DMS79 treated with DMSO at 0.1 percent for 48 hours (cell line): Measurements from ENCODE around the gene DNAJB12.
"Not testable (repeated sequence)": the region's sequence is repeated elsewhere in the genome, so short reads cannot be mapped to it uniquely, and the experiment has no call there.

Source experiments
- DNase-seq: peaks from one replicate; lab custom pipeline; 2025; lab: John Stamatoyannopoulos, UW

The DNAJB12 gene

DNA sequence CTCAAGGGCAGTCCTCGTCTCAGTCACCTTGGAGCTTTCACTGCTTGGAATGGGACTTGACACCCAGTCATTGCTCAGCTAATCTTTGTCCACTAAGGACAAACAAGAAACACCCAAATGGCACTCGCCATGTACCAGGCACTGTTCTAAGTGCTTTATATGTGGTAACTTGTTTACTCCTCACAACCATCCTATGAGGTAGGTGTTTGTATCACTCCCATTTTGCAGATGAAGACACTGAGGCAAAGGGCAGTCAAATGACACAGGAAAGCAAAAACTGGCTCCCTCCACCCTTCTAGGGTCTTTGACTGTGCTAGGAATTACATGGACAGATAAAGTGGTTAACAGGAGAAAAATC, 24.7 kb downstream of the DNAJB12 start:
- no peak for DNase-seq

DNA sequence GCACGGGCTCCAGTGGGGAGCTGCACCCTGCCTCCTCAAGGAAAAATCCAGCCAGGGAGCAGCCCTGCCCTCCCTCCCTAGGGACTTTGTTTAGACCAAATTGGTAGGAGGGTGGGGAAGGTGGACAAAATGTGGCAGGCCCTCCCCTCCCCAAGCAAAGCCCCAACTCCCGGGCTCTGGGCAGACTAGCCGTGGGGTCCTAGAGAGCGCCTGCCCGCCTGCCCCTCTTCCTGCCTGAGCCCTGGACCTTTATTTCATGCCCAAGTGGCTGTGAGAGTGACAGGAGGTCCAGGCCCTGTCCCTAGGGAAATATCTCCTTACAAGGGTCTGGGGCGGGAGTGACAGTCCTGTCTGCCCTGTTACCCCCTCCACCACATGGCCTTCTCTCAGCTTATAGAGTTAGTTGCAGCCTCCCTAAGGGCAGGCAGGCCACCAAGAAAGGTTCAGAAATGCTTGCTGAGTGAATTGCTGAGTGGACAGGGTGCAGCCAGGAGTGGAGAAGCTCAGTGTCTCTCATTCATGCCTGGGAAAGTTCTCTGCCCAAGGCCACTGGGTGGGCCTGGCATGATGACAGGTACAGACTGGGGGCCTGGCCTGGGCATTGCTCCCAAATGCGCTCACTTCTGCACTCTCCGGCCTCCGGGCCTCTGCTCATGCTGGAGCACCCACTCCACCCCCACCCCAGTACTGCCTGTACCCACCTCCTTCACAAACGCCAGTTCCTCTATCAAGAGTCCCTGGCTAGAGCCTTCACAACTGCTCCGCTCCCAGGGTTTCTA, 25.2 kb downstream of the DNAJB12 start:
- DNase-seq: no peak

DNA sequence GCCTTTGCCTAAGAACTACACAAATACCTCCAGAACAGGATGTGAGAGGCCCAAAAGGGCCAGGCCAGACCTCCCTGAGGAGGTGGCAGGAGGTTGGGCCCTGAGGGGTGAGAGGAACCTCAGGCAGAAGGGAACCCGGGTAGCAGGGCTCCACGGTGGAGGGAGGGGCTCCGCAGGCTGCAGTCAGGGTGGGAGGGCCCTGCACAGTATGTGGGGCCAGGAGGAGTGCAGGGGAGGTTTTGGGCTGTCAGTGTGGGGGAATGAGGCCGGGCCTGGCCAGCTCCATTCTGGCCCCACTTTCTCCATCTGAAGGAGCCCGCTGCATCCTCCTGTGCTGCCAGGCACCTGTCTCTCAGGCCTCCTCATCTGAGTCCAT, 25.9 kb downstream of the DNAJB12 start:
- no peak for DNase-seq

DNA sequence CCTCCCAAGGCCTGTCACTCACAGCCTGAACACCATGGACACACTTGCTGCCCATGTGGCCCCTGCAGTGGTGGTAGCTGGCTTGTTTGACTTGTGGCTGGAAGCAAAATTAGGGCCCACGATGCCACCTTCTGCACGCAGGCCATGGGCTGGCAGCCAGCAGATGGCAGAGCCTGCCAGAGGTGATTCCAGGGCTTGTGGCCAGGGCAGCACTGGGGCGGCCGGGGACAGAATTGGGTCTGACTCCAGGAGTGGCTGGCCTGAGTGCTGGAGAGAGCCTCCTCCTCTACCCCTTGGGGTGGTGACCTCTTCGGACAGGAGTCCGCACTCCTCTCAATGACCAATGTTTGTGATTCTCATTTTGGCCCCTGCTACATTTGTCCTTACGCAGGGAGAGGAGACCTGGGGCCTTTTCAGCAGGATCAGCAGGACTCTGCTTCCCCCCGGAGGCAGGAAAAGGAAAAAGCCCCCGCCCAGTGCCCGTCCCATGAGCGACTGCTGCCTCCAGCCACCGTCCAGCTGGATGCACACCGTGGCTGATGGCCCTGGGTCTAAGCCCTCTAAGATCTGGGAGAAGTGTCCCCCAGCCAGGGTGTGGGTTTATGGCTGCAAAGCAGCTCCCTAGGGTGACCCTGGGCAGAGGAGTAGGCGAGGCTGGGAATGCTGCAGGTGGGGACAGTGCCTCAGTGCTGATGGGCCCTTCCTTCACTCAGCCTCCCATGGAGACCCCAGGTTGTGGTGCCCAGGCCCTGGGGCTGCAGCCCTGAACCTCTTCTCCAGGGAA, 26.5 kb downstream of the DNAJB12 start:
- DNase-seq: peak; percentile 36

DNA sequence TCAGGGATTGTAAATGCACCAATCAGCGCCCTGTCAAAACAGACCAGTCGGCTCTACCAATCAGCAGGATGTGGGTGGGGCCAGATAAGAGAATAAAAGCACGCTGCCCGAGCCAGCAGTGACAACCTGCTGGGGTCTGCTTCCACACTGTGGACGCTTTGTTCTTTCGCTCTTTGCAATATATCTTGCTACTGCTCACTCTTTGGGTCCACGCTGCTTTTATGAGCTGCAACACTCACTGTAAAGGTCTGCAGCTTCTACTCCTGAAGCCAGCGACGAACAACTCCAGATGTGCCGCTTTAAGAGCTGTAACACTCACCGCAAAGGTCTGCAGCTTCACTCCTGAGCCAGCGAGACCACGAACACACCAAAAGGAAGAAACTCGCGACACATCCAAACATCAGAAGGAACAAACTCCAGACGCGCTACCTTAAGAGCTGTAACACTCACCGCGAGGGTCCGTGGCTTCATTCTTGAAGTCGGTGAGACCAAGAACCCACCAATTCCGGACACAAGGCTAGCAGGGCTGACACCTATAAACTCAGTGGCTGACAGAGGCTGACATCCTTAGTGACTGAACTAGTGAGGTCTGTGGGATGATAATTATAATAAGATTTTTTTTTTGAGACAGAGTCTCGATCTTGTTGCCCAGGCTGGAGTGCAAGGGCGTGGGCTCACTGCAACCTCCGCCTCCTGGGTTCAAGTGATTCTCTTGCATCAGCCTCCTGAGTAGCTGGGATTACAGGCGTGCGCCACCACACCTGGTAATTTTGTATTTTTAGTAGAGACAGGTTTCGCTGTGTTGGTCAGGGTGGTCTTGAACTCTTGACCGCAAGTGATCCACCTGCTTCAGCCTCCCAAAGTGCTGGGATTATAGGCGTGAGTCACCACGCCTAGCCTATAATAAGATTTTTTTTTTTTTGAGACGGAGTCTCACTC, 27.8 kb downstream of the DNAJB12 start:
- DNase-seq: not testable (repeated sequence)

DNA sequence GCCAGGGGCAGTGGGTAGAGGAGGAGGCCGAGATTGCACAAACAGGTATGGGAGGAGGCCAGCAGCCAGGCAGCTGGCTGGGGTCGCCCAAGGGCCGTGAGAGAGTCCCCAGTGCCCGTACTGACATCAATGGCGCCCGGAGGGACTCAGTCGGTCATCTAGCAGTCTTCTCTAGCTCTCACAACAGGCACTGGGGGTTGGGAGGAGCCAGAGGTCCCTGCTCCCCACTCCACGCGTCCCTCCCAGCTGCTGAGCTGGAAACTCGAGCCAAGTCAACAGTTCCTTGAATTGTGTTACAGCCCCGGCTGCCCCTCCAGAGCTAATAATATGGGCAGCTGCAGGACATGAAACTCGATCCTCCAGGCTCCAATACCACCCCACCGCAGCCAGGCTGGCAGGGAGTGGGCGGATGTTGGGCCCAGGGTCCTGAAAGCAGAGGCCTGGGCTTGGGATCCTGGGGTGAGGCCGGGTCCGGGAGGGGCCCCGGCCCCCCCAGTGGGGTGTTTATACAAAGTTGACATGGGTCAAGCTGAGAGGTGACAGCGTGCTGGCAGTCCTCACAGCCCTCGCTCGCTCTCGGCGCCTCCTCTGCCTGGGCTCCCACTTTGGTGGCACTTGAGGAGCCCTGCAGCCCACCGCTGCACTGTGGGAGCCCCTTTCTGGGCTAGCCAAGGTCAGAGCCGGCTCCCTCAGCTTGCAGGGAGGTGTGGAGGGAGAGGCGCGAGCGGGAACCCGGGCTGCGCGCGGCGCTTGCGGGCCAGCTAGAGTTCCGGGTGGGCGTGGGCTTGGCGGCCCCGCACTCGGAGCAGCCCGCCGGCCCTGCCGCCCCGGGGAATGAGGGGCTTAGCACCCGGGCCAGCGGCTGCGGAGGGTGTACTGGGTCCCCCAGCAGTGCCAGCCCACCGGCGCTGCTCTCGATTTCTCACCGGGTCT, 29.2 kb downstream of the DNAJB12 start:
- peak; percentile 79 for DNase-seq

DNA sequence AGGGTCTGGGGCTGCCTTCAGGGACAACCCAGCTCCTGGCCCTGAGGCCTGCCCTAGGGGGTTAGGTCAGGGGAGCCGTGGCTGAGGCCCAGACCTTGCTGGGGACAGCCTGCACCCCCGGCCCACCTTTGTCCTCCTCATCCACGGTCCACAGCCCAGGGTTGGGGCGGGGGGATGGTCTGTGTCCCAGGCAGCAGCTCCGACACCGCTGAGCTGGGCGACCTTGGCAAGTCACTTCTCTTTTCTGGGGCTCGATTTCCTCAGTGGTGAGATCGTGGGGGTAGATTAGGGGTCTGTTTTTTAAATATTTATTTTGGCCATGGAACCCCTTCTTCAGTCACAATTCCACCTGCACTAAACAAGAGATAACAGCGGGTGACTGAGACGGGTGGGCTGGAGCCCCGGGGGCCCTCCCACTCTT, 30.9 kb downstream of the DNAJB12 start:
- DNase-seq: no peak

DNA sequence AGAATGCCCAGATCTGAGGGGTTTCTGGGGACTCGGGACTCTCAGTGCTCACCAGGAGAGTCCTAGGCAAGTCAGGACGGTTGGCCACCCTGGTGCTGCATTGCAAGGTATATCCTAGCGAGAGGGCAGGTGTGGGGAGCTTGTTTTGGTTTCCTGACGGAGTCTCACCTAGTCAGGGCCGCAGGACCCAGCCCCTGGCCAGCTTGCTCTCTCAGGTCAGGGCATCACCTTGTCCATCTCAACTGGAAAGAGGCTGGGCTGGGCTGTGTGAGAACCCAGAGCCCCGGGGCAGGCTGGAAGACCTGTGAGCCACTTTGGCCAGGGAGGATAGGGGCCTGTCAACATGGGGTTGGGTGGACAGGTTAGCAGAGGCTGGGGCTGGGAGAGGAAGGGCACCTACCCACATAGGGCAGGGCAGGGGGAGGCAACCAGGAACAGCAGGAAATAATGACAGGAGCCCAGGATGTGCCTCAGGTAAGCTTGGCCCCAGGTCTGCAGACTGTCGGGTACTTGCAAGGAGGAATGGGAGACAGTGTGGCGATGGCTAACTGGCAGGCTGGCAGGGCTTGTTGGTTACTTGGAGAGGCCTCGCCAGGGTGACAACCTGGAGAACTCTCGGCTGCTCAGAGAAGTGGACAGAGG, 31.5 kb downstream of the DNAJB12 start:
- DNase-seq: no peak

DNA sequence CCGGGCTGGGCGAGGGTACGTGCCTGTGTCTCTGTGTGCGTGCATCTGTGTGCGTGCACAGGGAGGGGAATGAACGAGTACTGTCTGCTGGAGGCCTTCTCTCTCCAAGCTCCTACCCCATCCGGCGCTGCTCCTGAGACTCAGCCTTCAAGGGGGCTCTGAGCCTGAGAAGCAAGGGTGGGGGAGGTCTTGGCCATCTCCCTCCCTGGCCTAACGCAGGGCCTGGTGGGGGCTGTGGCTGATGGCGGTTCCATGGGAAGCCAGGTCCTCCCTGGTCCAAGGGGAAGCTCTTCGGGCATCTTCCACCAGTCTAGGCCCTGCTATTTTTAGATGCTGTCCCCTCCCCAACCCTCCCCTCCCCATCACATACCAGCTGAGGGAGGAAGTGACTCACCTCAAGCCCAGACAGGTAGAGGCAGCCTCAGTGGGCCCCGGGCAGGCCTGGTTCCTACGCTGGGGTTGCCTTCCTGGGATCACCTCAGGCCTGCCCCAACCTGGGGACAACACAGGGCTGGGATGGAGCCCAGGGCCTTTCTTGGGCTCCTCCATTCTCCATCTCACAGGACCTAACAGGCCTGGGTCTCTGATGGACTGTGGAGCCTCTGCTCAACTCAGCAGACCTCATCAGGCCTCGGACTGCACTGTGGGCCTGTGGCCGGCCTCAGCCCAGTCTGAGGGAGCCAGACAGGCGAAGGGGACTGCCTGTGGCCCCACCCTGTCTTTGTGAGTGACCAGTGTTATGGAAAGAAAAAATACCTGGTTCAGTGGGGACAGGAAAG, 32.2 kb downstream of the DNAJB12 start:
- no peak for DNase-seq

DNA sequence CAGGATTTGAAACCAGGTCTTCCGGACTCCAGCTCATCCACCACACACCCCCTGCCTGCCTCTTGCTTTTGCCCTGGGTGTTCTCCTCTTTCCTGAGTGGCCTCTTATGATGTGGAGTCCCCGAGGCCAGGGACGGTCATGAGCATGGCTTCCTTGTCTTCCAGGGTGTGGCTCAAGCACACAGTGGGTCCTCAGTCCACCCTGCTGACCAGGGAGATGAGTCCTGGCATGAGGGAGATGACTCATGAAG, 32.8 kb downstream of the DNAJB12 start:
- no peak for DNase-seq

DNA sequence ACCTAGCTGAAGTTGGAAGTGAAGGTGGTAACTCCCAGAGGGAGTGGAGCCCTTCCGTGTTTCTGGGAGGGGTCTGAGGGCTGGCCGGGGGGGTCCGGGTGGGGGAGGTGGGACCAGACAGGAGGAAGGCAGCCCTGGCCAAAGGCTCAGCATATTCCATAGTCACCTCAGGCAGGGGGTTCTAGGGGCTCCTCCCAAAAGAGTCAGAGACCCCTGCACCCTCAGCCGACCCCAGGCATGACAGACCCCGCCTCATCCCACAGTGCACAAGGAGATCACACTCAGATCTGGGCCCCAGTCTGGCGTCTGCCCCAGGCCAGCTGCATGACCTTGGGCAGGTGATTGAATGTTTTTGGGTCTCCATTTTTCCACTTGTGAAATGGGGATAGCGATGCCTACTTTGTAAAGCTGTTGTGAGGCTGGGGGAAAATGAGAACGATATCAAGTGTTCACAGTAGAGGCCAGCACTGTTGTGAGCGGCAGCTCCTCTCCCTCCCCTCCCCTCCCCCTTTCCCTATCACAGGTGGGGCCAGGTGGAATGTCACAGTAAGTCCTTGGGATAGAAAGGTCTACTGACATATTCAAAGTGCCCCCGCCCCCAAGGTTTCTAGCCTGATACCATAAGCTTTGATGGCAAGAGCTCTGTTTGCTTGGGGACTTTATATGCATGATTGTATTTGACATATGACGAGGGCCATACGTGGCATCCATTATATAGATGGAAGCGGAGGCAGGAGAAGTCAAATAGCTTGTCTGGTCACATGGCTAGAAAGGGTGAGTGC, 33.3 kb downstream of the DNAJB12 start:
- DNase-seq: no peak

DNA sequence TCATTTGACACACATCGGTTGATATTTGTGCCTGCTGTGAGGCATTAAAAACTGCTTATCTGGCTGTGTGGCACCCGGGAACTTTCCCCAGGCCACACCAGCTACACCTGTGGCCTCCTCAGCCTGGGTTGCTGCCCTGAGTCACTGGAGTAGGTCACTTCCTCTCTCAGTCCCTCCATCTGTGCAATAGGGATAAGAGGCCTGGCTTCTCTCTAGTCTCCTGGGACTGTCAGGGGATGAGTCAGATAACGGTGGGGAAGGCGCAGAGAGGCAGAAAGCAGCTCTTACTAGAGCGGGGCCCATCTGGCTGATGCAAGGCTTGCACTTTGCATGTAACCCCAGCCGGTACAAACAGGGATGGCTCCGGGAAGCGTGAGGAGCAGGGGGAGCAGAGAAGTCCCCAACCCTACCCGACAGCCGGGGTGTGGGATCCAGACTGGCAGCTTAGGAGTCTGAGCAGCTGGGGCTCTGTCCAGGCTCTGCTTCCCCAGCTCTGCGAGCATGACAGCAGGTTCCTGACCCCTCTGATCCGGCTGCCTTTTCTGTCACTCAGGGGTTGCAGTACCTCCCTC, 34.0 kb downstream of the DNAJB12 start:
- DNase-seq: peak; percentile 17

DNA sequence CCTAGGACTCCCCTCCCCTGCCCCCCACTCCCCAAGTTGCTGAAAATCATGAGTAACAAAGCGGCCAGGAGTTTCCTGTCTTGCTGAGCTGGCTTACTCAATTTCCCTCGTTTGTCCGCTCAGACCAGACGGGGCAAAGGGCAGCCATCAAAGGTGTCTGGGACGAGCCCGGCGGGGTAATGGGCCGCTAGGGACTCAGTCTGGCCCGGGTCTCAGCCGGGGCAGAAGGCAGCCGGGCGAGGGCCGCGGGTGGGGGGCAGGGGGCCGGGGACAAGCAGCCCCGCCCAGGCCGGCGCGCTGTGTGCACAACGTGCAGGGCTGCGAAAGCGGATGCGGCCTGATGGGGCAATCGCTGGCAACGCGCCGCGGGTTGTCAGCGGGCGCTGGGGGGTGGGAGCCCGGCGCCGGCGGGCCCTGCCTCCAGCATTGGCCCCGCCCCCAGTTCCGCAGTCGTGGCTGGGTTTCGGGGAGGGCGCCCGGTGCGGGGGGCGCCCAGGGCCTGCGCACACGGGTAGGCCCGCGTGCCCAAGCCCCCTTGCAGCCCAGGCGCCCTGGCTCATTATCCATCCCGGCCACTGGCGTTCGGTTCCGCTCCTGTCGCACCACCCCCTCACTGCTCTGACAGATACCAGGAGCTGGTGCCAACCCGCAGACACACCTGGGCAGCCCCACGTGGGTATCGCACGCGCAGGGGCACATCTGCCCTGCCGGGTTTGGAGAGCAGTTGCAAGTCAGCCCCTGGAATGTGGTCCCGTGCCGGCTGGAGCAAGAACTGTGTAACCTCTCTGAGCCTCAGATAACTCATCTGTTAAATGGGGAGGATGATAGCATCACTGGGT, 35.1 kb downstream of the DNAJB12 start:
- peak; percentile 55 for DNase-seq

DNA sequence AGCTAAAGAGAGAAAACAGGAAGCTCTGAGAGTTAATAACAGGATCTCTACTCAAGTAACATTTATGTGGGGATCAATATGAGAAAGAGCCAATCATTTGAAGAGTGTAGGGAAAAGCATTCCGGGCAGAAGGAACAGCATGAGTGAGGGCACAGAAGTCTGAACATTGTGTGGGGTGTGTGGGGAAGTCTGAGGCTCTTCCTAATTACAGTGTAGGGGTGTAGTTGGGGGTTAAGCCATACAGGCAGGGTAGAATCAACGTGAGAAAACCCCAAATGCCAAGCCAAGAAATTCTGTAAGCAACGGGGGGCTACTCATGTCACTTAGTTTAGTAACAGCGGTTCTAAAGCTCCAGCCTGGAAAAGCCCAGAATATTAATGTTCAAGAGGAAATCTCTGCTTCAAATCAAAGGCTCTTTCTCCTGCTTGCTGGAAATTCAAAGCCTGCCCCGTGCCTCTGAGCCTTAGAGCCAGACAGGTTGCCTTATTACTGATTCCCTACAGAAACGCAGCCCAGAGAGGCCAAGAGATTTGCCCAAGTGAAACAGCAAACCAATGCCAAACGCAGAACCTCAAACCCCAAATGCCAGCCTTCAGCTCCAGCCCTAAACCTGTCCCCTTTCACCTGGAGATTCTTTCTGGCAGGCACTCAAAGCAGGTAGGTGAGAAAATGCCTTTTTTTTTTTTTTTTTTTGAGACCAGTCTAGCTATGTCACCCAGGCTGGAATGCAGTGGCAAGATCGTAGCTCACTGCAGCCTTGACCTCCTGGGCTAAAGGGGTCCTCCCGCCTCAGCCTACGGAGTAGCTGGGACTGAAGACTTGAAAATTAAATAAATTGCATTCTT, 36.1 kb downstream of the DNAJB12 start:
- DNase-seq: no peak

DNA sequence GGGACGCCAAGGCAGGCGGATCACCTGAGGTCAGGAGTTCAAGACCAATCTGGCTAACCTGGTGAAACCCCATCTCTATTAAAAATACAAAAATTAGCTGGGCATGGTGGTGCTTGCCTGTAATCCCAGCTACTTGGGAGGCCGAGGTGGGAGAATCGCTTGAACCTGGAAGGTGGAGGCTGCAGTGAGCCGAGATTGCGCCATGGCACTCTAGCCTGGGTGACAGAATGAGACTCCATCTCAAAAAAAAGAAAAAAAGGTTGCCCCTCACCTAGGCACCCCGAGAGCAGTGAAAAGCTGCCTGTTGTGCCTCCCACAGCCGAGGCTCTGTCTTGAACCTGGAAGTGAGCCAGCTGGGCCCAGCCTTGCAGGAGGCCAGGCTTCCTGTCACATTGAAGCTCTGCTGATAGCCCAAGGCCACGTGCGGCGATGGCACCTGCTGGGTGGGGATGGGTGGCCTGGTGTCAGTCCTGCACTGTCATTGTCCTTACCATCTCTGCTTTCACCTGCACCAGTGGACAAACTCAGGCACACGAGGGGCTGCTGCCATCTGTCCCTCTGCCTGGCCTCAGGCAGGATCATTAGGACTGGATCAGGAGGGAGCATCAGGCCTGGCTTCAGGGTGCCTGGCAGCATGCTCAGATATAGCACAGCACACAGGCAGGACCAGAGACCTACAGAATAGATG, 37.8 kb downstream of the DNAJB12 start:
- no peak for DNase-seq

DNA sequence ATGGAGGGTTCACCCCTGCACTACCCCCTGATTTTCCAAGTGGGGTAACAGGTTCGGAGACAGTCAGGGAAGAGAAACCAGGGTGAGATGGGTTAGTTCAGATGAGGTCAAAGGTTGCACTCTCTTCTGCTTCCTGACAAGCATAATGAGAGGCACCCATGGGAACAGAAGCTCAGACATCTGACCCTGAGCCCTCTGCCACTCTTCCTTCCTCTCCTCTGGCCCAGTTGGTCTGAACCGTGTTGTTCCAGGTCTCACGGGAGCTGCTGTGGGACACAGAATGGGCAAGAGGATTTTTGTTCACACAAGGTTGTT, 38.4 kb downstream of the DNAJB12 start:
- DNase-seq: no peak
